GM18867 (cell line): ENCODE data around the gene IRF8.

Source experiments
- ATAC-seq: cut with Tn5 transposase; IDR thresholded peaks from one replicate; pipeline ENCODE4 v1.9.1; 2021; ENCODE audit warnings: mild to moderate bottlenecking, moderate library complexity; ENCODE audit not compliant: unreplicated experiment

IRF8 gene

DNA sequence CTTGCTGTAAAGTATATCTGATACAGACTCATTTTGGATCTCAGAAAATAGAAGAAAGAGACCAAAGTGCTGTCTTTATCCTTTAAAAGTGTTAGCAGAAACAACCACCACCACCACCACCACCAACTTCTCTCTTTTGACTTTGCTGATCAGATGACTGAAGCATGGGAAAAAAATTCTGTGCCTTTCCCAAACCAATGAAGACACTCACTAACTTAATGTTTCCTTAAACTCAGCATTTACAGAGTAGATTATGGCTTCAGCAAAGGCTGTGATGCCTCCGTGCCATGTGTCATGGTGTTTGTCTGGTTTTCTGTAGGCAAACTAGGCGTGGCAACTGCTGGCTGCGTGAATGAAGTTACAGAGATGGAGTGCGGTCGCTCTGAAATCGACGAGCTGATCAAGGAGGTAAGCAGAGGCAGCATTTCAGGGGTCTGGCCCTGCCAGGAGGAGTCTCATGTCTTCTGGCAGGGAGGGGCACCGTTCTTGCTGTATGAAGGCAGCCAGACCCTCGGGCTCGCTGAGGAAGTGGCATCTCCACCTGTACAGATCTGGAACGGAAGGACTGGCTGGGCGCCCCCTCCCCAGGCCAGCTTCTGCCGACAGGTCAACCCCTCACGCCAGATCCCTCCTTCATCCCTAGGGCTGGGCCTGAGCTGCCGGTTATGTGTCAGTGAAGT, 12.4 kb downstream of the IRF8 start:
- ATAC-seq: no peak

DNA sequence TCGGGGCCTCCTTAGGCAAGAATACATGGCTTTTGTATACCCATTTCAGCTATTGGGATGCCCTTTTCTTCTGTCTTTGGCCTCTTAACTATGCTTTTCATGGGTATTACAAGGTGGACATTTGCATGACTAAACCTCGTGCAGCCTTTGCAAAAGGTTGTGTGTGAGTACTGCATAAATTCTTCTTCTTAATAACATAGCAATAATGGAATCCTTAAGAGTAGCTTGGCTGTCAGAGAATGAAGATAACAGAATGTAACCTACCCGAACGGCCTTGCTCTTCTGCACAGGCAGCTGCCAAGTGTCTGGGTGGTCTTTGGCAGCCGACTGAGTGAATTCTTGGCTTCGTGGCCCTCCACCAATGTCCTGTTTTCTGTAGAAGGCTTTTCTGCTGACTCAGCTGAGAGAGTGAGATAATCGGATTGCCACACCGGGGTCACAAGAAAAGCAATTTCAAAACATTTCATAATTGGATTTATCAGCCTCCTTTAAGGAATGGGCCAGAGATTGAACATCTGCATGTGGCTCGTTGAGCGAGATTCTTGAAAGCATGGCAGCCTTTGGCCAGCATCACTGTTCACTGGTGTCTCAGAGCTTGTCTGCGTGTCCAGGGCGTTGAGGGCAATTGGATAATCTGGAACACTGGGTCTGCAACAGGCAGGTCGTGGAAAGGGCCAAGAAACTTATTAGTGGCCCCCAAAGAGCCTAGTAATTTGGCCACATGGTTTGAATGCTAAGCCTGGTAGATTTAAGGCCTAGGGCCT, 13.4 kb downstream of the IRF8 start:
- no peak for ATAC-seq

DNA sequence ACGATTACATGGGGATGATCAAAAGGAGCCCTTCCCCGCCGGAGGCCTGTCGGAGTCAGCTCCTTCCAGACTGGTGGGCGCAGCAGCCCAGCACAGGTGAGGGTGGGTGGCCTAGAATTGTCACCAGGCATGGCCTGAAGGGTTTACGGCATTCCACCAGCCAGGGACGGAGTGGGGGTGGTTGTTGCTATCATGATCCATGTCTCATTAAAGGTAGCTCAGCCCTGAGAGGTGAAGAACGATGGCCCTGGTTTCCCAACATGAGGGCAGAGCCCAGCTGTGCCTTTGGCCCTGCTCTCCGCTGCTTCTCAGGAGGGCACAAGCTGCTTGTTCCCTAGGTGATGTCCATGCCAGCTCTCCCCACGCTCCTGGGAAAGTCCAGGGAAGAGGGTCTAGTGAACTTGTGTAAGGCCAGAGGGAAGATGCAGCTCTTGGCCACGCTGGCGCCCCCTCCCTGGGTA, 14.2 kb downstream of the IRF8 start:
- no peak for ATAC-seq

DNA sequence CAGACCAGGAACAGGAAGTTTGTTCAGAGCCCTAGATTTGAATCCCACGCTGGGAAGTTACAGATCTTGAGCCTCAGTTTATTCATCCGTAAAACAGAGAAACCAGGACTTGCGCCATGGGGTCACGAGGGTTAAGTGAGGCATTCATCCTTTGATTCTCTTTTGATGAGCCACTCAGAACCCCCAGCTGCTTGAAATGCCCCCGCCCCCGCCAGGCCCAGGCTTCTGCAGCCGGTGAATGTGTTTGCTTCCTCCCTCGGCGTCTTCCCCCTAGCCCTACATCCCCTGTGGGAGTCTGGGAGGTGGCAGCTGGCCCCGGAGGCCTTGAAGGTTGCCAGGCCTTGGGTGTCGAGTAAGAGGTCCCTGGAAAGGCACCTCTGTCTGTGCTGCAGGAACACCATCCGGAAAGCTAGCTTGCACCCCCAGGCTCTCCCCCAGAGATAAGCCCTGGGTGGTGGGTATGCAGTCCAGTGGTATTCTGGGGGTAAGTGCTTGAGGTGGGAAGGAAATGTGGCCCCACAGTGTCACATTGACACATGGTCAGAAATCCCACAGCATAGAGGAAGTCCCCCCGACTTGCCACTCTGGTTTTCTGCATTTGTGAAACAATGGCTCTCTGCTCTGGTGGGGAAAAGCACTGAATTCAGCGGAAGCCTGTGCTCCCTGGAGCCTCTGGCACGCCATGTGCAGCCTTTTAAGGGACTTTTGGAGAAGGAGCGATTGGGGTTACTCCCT, 14.9 kb downstream of the IRF8 start:
- no peak for ATAC-seq

DNA sequence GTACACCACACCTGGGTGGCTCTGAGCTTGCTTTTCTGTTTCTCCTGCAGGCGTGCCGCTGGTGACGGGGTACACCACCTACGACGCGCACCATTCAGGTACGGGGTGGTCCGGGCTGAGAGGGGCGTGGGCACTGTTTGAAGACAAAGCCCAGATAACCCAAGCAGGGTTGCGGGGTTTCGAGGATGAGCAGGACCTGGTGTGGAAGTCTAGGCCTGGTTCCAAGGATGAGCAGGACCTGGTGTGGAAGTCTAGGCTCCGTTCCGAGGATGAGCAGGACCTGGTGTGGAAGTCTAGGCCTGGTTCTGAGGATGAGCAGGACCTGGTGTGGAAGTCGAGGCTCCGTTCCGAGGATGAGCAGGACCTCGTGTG, 15.4 kb downstream of the IRF8 start:
- no peak for ATAC-seq

DNA sequence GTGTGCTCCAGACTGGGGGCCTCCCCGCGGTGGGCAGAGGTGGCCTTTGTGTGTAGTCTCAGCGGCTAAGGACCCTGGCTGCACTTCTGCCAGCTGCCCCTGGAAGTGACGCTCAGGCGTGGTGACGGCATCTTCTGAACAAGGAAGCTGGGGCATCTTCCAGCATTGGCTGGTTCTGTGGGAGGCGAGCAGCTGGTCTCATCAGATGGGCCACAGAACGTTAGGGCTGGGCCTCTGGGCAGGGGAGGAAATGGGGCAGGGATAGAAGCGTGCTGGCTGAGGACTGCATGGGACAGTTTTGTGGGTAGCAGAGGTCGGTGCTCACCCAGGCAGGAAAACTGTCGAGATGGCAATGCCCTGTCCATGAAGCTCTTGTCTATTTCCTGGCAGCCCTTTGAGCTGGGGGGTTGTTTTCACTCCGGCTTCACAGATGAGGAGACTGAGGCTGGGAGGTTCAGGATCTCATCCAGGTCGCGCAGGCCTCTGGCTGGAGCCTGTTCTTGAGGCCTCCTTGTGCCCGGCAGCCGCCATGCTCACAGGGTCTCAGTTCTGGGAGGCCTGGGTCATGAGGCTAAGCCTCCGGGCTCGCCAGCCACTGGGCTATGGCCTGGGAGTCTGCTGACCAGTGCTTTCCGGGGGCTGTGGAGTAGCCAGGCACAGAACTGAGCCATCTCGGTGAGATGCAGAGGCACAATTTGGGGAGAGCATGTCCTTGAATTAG, 16.3 kb downstream of the IRF8 start:
- no peak for ATAC-seq

DNA sequence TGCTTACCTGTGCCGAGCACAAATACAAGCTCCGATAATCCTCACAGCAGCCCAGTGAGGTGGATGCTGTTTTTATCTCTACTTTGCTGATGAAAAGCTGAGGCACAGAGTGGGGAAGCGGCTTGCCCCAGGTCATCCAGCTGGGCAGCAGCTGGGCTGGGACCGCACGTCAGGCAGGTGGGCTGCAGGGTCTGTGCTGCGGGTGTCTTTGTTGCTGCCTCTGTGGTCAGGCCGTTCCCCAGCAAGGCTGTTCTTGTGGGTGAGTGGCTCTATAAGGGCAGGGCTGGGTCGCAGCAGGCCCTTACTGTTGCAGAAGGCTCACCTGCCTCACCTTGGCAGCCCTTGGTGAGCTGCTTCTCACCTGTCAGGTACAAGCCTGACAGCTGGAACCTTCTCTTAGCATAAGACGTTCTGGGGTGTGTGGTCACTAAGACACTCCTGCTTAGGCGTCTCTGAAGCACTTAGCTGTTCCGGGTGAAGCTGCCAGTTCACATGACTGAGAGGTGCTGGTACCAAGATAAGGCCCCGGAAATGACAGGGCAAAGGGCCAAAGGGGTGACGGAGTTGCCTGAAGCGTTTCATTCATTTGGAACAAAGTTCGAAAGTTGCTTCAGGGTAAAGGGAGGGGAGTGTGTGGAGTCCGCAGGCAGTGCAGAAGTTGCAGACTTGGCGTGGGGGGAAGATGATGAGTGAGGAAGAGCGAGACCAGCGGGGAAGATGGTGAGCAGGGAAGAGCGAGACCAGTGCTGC, 17.4 kb downstream of the IRF8 start:
- ATAC-seq: no peak

DNA sequence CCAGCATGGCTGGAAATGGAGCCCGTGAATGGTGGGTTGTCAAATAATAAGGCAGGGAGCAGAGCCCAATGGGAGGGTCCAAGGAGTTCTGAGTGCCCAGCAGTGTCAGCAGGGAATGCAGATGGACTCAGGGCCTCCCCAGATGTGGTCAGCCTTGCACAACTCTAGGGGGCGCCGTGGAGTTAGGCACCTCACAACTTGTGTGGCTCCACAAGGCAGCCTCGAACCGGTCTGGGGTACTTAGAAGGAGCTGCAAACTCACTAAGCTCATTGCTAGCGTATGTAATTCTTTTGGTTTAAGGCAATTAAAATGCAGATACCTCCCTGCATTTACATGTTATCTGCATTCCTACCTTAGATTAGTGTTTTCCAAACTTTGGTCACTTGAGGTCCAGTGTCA, 18.1 kb downstream of the IRF8 start:
- no peak for ATAC-seq

DNA sequence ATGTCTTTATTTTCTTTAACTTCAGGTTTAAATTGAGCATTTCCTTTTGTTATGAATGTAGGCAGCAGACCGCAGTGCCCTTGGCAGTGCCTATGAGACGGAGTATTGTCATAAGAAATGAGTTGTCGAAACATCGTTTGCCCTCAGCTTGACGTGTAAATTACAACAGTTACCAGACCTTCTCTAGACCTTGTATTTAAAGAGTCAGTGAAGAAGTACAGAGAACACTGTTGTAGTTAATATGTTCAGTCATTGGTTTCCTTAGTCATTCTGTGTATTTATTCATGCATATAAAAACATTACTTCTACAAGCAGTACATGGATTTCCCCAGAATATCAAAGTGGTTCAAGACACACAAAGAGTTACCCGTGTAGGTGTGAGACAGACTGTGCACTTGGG, 19.0 kb downstream of the IRF8 start:
- ATAC-seq: no peak

DNA sequence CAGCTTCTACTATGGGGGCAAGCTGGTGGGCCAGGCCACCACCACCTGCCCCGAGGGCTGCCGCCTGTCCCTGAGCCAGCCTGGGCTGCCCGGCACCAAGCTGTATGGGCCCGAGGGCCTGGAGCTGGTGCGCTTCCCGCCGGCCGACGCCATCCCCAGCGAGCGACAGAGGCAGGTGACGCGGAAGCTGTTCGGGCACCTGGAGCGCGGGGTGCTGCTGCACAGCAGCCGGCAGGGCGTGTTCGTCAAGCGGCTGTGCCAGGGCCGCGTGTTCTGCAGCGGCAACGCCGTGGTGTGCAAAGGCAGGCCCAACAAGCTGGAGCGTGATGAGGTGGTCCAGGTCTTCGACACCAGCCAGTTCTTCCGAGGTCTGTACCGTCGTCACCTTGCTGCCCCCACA, 19.5 kb downstream of the IRF8 start:
- no peak for ATAC-seq

DNA sequence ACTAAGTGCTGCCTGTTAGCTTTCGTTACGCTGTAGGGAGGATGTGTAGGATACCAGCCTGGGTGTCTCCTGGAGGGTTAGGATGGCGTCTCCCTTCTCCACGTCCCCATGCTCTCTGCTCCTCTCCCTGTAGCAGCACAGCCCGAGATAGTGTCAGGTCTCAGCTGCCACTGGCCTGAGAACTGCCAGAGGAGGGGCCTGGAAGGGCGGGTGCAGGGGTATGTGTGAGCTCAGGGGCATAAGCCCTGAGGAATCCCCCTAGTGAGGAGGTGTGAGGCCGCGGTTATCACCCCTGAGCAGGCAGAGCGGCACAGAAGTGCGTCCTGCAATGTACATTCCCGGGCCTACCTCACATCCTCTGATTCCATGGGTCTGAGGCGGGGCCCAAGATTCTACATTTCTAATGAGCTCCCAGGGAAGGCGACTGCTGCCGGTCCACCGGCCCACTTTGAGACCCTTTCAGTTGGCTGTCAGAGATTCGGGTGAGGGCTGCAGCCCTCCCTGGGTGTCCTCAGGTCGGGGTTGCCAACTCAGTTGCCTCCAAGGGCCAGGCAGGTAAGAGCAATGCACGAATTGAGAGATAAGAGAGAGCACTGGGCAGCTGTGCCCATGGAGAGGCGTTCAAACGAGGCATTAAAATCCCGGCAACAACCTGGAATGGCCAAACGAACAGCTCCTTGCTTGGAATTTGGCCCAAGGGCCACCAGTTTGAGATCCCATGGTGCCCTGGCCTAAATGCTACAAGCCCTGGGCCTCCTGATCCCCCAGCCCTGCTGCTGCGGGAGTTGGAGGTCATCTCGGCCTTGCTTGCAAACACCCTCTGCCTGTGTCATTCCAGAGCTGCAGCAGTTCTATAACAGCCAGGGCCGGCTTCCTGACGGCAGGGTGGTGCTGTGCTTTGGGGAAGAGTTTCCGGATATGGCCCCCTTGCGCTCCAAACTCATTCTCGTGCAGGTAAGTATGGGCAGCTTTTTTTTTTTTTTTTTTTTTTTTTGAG, 20.6 kb downstream of the IRF8 start:
- ATAC-seq: no peak

DNA sequence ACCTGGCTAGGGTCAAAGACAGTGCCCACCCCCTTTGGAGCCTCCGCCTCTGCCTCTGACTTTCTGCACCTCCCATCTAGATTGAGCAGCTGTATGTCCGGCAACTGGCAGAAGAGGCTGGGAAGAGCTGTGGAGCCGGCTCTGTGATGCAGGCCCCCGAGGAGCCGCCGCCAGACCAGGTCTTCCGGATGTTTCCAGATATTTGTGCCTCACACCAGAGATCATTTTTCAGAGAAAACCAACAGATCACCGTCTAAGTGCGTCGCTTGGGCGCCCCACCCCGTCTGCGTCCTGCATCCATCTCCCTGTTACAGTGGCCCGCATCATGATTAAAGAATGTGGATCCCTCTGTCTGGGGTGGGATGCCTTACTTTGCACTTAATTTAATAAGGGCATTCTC, 22.1 kb downstream of the IRF8 start:
- no peak for ATAC-seq

DNA sequence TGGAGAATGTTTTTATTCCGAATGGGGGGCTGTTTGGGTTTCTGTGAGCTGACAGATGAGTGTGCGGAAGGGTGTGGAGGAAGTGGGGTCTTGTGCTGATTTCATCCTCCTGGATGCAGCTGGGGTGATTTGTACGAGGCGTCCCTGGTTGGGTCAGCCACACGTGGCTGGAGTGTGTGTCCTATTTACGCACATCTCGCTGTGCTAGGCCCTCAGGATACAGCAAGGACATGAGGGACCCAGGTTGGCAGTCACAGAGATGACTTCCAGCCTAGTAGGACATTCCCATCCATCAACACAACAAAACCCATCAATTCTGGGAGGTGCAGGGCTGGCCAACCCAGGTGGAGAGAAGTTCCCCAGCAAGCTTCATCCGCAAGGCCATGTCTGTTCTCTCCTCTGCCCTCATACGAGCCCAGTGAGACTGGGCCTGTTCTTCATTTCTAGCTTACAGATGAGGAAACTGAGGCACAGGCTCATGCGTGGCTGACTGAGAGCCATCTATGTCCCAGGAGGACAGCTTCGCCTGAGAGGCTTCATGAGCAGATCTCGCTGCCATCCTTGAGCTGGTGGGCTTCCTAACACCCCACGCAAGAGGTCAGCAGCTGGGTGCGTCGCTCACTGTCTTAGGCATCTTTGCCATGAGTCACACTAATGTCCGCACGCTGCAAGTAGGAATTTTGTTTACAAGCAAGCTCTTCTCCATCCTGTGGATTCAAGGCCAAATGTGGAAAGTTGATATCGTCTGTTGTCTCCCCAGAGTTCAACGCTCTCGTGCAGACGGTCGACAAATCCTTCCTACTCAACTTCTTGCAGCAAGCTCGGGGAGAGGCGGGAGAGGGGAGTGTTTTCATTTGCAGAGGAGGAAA, 24.4 kb downstream of the IRF8 start:
- ATAC-seq: no peak

DNA sequence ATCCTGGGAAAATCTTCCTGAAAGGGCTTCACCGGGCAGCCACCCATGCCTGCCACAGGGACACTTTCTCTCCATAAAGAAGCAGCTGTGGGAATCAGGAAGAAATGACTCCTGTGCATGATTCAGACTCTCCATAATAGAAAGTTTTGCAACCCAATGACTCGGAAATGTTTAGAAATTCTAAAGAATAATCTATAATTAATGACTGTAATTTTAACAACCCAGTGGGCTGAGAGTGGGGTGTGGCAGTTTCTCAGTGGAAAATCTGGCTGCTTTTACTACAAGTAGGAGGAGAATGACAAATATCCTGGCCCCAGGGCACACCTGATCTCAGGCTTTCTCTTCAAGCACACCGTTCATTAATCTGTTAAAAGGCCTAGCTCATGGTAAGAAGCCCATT, 25.7 kb downstream of the IRF8 start:
- no peak for ATAC-seq

DNA sequence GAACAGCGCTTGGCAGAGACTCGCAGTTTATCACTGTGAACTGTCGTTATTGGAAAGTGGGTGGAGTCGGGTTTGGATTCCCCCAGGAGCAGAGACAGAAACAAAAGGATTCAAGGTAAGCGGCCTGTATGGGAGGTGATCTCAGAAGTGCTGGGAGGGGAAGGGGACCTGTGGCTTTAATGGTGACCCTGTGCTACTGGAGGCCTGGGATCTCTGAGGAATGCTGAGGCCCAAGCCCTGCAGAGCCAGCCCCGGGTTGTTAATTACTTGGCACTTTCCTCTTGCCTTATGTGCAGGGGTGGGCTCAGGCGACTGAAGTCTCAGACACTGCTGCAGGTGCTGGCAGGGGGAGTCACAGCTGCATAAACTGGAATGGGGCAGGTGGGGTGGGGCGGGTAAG, 27.4 kb downstream of the IRF8 start:
- no peak for ATAC-seq

DNA sequence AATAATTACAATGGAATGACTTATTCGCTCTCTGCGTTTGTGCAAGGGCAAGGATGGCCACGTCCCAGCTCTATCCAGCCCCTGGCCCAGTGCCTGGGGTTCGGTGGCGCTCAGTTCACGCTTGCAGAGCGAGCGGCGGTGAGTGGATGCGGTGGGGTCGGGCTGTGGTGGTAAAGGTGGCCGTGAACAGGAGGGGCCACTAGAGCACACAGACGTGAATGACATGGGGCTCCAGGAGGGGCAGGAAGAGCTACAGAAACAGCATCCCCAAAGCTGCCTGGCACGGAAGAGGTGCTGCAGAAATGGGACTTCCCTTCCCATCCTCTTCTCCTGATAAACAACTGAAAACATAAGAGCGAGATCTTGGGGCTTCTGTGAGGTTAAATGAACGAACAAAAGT, 28.4 kb downstream of the IRF8 start:
- no peak for ATAC-seq

DNA sequence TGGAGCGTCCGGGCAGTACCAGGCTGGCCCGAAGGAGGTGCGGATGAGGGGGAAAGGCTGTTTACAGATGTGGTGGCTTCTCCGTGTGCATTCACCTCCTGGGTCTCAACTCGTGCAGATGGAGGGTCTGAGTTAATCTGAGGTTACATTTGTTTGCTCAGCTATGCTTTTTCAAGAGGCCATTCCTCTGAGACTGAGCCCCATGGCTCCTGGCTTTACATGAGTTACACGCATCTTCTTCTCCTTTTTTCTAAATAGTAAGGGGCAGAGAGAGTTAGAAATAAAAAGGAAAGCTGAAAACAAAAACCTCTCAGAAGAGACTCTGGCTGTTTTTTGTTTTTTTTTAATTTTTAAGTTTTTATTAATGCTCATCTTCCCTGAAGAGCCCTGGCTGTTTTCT, 29.0 kb downstream of the IRF8 start:
- ATAC-seq: no peak

DNA sequence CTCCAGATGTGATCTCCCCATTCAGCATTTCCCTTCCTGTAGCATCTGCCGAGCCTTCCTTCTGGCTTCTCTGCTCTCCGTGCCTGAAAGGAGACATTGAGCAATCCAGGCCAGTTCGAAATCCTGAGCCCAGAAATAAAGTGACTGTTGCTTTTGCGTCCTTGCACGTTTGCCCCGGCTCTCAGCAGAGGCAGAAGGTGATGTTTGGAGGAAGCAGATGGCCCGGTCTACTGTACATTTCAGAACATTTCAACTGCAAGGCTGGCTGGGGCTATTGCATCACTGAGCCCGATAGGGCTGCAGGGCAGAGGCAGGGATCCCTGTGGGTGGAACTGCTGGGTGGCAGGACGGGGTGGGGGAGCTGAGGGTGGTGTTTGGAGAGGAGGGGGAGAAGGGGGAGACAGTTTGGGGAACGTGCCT, 29.4 kb downstream of the IRF8 start:
- no peak for ATAC-seq
